Measurements from ENCODE around the gene NKRF.

The NKRF gene

DNA sequence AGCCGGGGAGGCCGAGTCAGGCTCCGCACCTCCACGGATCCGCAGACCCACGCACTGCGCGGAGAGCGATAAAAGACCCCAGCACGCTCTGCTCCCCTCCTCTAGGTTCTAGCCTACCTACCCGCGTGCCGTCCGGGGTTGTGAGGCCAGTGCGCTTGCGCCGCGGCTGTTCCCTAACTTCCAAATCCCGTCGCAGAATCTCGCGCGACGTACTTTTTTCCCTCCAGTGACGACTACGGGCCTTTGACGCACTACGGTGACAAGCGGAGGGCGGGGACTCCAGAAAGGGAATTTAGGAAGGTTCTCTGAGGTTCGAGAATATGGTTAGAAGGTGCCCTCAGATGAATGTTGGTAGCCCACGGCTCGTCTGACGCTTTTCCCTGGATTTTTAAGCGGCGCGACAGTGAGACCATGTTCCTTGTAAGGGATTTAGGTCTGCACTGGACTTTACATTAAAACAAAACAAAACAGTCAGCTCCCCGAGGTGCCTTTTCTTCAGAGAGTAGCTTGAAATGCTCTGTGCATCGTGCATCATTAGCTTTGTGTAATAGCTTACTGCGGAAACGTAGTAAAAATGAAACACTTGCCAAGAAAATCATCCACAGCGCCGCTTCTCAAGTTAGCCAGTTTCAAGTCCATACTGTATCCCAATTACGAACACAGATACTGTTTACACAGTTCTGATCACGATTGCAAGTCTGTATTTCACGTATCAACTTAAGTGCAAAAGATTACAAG, at the start of gene NKRF:
Gene NKRF, minus strand, starts transcription at position 145 of the 738 bp plus-strand sequence.
- H3K27ac ChIP-seq, result peak within 1 kb of the TSS; percentile 83
- peak; percentile 87 for DNase-seq
- in situ Hi-C loops (cut with HindIII; ENCODE audit: low pct_ligation_motif_present, low sequenced_read_pairs), result no loop called here
- no peaks in the 10 kb centered on the region for H3K36me3 ChIP-seq (replicated peaks)
- H3K27me3 ChIP-seq (replicated peaks), result no peaks in the 10 kb centered on the region
- peak within 1 kb of the TSS; percentile 83 for H3K4me3 ChIP-seq (ENCODE audit: low read depth, low read length)
- TF ChIP-seq, protein P1, sequence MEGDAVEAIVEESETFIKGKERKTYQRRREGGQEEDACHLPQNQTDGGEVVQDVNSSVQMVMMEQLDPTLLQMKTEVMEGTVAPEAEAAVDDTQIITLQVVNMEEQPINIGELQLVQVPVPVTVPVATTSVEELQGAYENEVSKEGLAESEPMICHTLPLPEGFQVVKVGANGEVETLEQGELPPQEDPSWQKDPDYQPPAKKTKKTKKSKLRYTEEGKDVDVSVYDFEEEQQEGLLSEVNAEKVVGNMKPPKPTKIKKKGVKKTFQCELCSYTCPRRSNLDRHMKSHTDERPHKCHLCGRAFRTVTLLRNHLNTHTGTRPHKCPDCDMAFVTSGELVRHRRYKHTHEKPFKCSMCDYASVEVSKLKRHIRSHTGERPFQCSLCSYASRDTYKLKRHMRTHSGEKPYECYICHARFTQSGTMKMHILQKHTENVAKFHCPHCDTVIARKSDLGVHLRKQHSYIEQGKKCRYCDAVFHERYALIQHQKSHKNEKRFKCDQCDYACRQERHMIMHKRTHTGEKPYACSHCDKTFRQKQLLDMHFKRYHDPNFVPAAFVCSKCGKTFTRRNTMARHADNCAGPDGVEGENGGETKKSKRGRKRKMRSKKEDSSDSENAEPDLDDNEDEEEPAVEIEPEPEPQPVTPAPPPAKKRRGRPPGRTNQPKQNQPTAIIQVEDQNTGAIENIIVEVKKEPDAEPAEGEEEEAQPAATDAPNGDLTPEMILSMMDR (IDR thresholded peaks at IDR 0.05; ENCODE audit: low read depth, low read length, missing control alignments), result no peak

DNA sequence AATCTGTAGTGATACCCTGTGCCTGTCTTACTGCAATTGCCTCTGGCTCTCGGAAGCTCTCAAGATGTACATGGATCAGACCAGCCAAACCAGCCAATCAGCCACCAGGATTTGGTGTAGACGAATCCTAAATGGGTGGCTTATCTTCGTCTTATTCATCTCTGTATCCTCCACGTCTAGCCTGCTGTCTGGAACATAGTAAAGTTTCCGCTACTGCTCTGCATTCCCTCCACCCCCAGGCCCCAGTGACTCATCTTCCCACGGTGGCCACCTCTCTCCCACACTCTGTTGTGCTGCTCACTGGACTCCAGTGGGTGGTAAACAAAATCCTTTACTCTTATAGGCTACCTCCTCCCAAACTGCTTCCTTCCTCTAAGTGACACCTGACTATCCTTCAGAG, 48.9 kb upstream of the NKRF start:
- Histone ChIP-seq H3K27me3 (replicated peaks) (no peaks in the 10 kb centered on the region), H3K36me3 (replicated peaks) (no peaks in the 10 kb centered on the region), H3K4me3 (ENCODE audit: low read depth, low read length) (no peak overlapping the region), H3K27ac (peak overlapping the region; percentile 87)
- DNase-seq, result peak; percentile 96
- in situ Hi-C loops (cut with HindIII; ENCODE audit: low pct_ligation_motif_present, low sequenced_read_pairs), result no loop called here
- TF ChIP-seq, protein P1 (IDR thresholded peaks at IDR 0.05; ENCODE audit: low read depth, low read length, missing control alignments), result no peak

DNA sequence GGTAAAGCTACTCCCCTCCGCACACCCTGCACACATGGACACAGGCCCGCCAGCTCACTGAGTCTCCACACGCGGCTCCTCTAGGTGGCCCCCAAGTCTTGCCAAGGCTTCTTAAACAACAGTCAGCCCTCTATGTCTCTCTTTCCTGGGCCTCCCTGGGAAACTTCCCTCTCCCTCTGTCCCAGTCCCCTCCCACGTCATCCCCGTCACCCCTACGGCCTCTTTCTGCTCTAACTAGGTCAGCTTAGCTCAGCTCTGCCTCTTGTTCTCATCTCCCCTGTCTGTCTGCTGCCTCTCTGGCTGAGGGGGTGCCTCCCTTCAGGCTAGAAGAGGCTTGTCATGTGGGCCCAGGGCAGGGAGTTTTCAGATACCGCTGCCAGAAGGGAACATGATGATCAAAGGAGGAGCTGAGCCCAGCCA, 47.9 kb upstream of the NKRF start:
- peak; percentile 86 for DNase-seq
- Histone ChIP-seq H3K4me3 (ENCODE audit: low read depth, low read length) (no peak overlapping the region), H3K27me3 (replicated peaks) (no peaks in the 10 kb centered on the region), H3K27ac (peak overlapping the region; percentile 87), H3K36me3 (replicated peaks) (no peaks in the 10 kb centered on the region)
- TF ChIP-seq, protein P1 (IDR thresholded peaks at IDR 0.05; ENCODE audit: low read depth, low read length, missing control alignments), result peak; percentile 62
- in situ Hi-C loops (cut with HindIII; ENCODE audit: low pct_ligation_motif_present, low sequenced_read_pairs), result no loop called here

DNA sequence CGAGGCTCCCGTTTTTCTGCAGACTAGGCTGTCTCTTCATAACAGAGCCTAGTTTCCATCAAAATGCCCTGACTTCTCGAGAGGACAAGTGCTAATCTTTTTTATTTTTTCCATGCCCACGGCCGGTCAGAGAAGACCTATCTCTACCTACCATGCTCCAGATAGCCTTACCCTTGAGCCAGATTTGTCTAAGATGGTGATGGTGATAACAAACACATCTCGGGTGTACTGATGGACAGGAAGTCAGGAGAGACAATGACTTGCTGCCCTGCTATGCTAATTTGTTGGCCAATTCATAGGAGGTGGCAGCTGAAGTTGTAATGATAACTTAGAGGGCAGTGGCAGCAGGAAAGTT, 42.2 kb upstream of the NKRF start:
- in situ Hi-C loops (cut with HindIII; ENCODE audit: low pct_ligation_motif_present, low sequenced_read_pairs), result no loop called here
- no peak overlapping the region for H3K27ac ChIP-seq
- no peaks in the 10 kb centered on the region for H3K36me3 ChIP-seq (replicated peaks)

DNA sequence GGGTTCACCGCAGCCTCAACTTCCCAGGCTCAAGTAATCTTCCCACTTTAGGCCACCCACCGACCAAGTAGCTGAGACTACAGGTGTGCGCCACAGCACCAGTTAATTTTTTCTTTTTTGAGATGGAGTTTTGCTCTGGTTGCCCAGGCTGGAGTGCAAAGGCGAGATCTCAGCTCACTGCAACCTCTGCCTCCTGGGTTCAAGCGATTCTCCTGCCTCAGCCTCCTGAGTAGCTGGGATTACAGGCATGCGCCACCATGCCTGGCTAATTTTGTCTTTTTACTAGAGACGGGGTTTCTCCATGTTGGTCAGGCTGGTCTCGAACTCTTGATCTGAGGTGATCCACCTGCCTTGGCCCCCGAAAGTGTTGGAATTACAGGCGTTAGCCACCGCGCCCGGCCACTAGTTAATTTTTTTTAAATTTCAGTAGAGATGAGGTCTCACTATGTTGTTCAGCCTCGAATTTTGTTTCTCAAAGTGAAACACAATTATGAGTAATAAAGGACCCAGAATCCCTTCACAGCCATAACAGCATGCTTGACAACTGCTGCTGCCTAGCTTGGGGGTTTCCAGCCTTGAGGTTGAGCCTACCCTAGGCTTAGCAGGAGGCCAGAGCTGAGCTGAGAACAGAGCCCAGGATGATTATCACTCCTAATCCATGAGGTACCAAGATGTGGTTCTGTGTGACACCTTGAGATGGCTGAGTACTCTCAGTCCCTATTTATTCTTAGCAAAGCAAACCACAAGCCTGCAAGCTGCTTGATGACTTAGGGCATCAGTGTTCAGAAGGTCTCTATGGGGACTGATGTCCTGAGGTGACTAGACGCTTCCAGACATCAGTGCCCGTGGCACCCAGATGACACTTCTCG, 41.6 kb upstream of the NKRF start:
- TF ChIP-seq, protein P1 (IDR thresholded peaks at IDR 0.05; ENCODE audit: low read depth, low read length, missing control alignments), result no peak
- Histone ChIP-seq H3K27me3 (replicated peaks) (no peaks in the 10 kb centered on the region), H3K27ac (no peak overlapping the region), H3K36me3 (replicated peaks) (no peaks in the 10 kb centered on the region), H3K4me3 (ENCODE audit: low read depth, low read length) (no peak overlapping the region)
- in situ Hi-C loops (cut with HindIII; ENCODE audit: low pct_ligation_motif_present, low sequenced_read_pairs), result no loop called here
- no peak for DNase-seq

More for the DNA sequence above, 42.2 kb upstream of the NKRF start:
- no peak for DNase-seq
- no peak overlapping the region for H3K4me3 ChIP-seq (ENCODE audit: low read depth, low read length)
- no peaks in the 10 kb centered on the region for H3K27me3 ChIP-seq (replicated peaks)
- TF ChIP-seq, protein P1 (IDR thresholded peaks at IDR 0.05; ENCODE audit: low read depth, low read length, missing control alignments), result no peak
